ENCODE results near the gene ENPEP.
A peak's percentile ranks its signal among the peaks of the same experiment; 100 is the strongest.

ENPEP gene

GRCh38 chr4:110518889-110519490 is 43.0 kb downstream of the ENPEP start:
- no peak overlapping the region for H3K4me3 ChIP-seq (replicated peaks; ENCODE audit: low read depth, low read length)
- peak; percentile 85 for TF ChIP-seq CTCF (IDR thresholded peaks at IDR 0.05; ENCODE audit: low read length, missing control alignments)
- DNase-seq (ENCODE audit: low read depth) = peak; percentile 42

GRCh38 chr4:110520886-110521285 is 44.9 kb downstream of the ENPEP start:
- no peak for TF ChIP-seq CTCF (IDR thresholded peaks at IDR 0.05; ENCODE audit: low read length, missing control alignments)
- H3K4me3 ChIP-seq (replicated peaks; ENCODE audit: low read depth, low read length) = no peak overlapping the region
- no peak for DNase-seq (ENCODE audit: low read depth)

GRCh38 chr4:110526589-110526988 is 50.6 kb downstream of the ENPEP start:
- H3K4me3 ChIP-seq (replicated peaks; ENCODE audit: low read depth, low read length) = no peak overlapping the region
- DNase-seq (ENCODE audit: low read depth) = no peak
- TF ChIP-seq CTCF (IDR thresholded peaks at IDR 0.05; ENCODE audit: low read length, missing control alignments) = no peak

DNA sequence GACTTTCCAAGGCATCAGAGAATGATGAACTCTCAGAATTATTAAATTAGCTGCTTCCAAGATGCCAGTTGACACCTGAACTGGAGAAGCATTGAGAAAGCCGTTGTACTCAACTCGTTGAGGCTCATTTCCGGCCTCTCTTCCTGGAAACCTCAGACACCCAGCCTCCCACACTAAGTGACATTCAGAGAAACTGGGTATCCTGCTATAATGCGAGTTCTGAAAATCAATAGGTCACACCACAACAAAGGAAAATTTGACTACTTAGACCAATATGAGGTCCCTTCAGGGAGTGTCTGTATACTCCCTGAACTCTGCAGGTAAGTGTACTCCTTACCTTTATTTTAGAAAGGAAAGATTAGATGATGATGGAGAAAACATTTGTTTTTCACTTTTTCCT is 51.2 kb downstream of the ENPEP start:
- H3K4me3 ChIP-seq (replicated peaks; ENCODE audit: low read depth, low read length) = no peak overlapping the region
- no peak for TF ChIP-seq CTCF (IDR thresholded peaks at IDR 0.05; ENCODE audit: low read length, missing control alignments)
- DNase-seq (ENCODE audit: low read depth) = no peak

DNA sequence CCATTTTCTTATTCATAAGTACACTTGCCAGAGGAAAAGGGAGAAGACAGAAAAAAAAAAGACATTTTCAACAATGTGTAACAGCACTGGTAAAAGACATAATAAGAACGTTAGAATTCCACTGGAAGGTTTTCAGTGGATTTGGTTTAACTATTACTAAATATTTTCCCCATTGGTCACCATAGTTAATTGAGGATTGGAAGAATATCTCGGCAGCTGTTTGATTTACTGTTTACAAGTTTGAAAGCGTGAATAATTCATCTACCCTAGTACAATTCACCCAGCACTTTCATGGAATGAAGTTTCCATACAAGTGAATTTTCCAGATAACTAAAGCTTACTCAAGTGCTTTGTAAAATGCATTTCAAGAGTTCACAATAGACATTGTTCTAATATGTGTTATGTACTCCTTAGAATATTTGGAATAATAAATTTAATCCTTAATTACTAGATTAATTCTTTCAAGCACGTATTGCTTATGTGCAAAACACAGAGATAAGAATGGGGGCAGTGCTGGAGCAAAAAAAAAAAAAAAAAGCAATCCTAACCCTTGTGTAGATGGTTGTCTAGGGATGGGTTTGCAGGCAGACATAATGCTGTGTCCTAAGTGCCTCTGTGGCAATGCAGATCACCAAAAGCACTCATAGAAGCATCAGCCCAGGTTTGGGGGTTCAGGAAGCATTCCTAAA is 57.1 kb downstream of the ENPEP start:
- no peak for DNase-seq (ENCODE audit: low read depth)
- H3K4me3 ChIP-seq (replicated peaks; ENCODE audit: low read depth, low read length) = no peak overlapping the region
- no peak for TF ChIP-seq CTCF (IDR thresholded peaks at IDR 0.05; ENCODE audit: low read length, missing control alignments)

DNA sequence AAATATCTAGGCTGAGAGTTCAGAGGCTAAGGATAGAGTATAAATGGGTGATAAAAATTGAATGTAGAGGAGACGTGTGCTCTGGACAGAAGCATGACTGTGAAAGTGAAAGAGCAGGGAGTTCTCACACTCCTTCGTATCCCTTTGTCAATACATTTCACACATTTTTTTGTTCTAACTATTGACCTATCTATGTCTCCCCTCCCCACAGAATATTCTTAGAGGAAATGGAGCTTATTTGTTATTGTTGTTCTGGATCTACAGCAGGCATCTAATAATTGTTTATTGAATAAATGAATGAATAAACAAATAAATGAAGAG is 57.6 kb downstream of the ENPEP start:
- no peak for TF ChIP-seq CTCF (IDR thresholded peaks at IDR 0.05; ENCODE audit: low read length, missing control alignments)
- peak; percentile 24 for DNase-seq (ENCODE audit: low read depth)
- no peak overlapping the region for H3K4me3 ChIP-seq (replicated peaks; ENCODE audit: low read depth, low read length)

- peak; percentile 98 for DNase-seq (ENCODE audit: low read depth)
- H3K4me3 ChIP-seq (replicated peaks; ENCODE audit: low read depth, low read length) = no peak overlapping the region
- no peak for TF ChIP-seq CTCF (IDR thresholded peaks at IDR 0.05; ENCODE audit: low read length, missing control alignments)
Measured at GRCh38 chr4:110533940-110534339, 58.0 kb downstream of the ENPEP start.

Data from fibroblast of pulmonary artery (primary cell).